GM21423 (cell line): ENCODE results near the gene ZDHHC14.
A peak's percentile ranks its signal among the peaks of the same experiment; 100 is the strongest.
"Not testable (repeated sequence)": the region's sequence is repeated elsewhere in the genome, so short reads cannot be mapped to it uniquely, and the experiment has no call there.

Experiments used
- ATAC-seq: cut with Tn5 transposase; IDR thresholded peaks from one replicate; pipeline ENCODE4 v1.9.1; 2021; ENCODE audit warnings: mild to moderate bottlenecking, moderate library complexity; ENCODE audit not compliant: unreplicated experiment

The ZDHHC14 gene

GRCh38 chr6:157380779-157381561 is at the start of gene ZDHHC14:
Gene ZDHHC14, plus strand, starts transcription at chr6:157381190.
- ATAC-seq = peak; percentile 68

GRCh38 chr6:157332813-157333212 is 48.2 kb upstream of the ZDHHC14 start:
- no peak for ATAC-seq

DNA sequence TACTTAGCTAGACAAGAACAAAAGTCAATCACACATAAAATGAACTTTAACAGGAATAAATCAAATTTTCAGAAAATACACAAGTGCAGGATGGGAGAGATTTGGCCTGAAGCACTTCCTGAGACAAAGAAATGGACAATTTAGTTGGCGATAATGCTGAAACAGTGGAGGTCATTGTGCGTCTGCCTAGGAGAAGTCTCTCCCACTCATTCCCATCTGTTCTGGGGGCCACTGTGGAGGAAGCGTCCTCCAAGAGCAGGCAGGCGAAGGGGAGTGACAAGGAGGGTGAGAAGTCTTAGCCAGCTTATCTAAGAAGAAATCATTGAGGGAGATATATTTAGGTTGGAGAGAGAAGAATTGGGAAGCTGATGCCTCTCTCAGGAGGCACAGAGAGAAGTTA is 47.5 kb upstream of the ZDHHC14 start:
- ATAC-seq = no peak

DNA sequence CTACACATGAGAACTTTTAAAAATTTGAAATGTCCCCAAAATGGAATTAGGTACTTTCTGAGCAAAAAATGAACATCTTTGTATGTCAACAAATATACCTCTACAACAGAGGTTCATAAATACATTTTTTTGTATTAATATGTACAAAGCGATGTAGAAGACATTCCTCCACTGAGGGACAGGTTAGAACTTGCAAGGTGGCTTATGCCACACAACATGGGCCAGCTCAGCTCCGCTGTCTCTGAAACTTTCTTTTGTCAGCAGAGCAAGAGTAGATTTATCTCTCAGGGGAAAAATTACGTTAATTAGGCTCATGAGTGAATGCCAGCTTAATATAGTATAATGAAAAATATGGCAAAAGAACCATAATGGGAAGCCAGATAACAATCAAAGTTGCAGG is 47.0 kb upstream of the ZDHHC14 start:
- no peak for ATAC-seq

GRCh38 chr6:157335829-157336228 is 45.2 kb upstream of the ZDHHC14 start:
- ATAC-seq = no peak

DNA sequence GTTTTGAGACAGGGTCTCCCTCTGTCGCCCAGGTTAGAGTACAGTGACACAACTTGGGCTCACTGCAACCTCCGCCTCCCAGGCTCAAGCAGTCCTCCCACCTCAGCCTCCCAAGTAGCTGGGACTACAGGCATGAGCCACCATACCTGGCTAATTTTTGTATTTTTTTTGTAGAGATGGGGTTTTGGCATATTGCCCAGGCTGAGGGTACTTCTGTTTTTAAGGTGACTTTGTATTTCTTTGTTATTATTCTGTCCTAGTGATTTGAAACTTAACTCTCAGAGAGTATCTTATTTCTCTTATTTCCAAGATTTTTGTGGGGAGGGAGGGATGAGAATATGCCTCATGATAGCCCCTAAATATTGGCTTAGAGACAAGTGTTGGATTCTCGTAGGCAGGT is 43.7 kb upstream of the ZDHHC14 start:
- ATAC-seq = not testable (repeated sequence)

- ATAC-seq = no peak
These were observed 43.2 kb upstream of the ZDHHC14 start for GRCh38 chr6:157337751-157338150.

DNA sequence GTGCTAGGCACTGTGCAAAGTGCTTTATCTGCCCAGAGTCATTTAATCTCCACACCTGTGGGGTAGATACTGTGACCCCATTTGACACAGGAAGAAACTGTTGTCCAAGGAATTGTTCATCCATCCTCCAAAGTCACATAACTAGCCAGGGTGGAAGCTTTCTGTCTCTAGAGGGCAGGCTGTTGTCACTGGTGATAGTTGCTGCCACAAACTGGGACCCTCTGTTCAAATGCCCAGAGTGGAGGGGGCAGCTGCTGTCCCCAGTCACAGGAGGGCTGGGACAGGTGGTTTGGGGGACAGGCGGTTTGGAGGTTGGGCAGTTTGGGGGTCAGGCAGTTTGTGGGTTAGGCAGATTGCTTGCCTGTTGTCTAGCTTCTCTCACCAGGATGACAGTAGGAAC is 41.6 kb upstream of the ZDHHC14 start:
- ATAC-seq = no peak

DNA sequence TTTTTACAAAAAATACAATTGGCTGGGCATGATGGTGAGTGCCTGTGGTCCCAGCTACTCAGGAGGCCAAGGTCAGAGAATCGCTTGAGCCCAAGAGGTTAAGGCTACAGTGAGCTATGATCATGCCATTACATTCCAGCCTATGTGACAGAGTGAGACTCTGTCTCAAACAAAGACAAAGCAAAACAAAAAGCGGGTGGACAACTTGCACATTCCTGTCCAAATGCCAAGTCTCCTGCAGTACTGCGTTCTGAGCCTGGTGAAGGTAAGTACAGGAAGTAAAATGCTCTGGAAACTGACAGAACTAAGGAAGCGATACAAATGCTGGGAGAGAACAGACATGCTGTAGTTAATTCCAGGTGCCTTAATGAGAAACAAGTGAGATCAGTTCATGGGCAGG is 37.3 kb upstream of the ZDHHC14 start:
- no peak for ATAC-seq

DNA sequence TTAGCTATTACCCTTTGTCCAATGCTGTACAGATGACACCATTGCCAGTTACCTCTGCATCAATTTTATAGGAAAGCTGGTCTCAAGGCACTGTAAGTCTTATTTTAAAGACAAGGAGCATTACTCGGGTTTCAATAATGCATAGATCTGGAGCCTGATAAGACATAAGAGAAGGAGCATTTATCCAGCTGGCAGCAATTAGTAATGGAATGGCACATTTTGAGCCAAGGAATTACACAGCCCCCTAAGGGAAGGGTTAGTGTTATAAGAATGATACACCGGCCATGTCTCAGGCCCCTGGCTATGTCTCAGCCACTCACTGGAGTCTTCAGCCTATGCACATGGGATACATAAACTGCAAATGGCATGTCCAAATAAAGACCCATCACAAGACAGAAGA is 34.6 kb upstream of the ZDHHC14 start:
- no peak for ATAC-seq

GRCh38 chr6:157358287-157358686 is 22.7 kb upstream of the ZDHHC14 start:
- ATAC-seq = no peak

DNA sequence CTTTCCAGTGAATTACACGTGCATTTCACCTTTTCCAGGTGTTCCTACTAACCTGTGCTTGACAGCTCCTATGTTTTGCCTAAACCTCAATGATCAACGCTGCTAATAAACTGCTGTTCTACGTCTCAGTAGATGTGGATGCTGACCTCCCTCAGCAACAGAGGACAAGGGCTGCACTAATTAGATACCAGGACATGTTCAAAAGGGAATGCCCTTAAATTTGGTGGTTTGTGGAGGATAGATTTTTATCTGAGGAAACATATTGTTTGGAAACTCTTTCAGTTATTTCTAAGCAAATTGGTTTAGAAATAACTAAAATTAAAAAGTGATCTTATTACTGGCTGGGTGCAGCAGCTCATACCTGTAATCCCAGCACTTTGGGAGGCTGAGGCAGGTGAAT is 19.1 kb upstream of the ZDHHC14 start:
- no peak for ATAC-seq

GRCh38 chr6:157364705-157365104 is 16.3 kb upstream of the ZDHHC14 start:
- no peak for ATAC-seq

- no peak for ATAC-seq
These were observed 14.3 kb upstream of the ZDHHC14 start for GRCh38 chr6:157366648-157367047.

DNA sequence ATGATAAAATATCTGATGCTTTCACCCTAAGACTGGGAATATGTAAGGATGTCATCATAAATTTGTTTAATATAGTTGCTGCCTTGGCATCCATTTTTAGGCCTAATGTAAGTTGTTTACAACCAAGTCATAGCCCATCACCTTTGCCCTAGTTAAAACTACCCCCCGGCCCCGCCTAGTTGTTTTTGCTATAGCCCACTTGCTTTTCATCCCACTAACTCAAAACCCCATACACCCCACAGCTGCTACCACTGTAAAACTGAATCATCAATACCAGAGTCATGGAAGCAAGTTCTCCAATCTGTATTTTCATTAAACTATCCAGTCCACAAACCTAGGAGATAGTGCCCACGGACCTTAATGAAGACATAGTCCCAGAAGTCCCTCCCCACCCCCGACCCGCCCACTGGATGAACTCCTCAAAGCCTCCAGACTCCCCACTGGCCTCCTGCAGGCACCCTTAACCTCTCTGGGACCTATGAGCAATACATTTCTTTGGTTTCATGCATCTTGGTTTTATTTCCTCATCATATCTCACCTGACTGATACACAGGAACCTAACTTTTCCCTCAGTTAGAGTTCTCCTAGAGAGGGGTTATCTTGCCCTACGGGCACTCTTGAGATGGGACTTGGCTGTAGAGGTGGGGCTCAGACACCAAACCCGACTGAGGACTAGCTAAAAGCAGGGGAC is 12.5 kb upstream of the ZDHHC14 start:
- no peak for ATAC-seq

DNA sequence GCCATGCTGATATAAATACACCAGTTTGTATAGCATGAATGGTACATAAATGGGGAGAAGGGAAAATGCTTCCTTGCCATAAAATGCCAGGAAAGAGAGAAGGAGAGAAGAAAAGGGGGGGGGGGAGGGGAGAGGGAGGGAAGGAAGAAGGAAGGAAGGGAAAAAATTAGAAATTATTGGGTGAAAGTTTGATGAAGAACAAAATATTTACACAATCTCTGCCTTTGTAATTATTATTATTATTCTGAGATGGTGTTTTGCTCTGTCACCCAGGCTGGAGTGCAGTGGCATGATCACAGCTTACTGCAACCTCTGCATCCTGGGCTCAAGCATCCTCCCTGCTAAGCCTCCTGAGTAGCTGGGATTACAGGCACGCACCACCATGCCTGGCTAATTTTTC is 10.2 kb upstream of the ZDHHC14 start:
- ATAC-seq = no peak

- no peak for ATAC-seq
These were observed 8.3 kb upstream of the ZDHHC14 start for GRCh38 chr6:157372501-157373280.

DNA sequence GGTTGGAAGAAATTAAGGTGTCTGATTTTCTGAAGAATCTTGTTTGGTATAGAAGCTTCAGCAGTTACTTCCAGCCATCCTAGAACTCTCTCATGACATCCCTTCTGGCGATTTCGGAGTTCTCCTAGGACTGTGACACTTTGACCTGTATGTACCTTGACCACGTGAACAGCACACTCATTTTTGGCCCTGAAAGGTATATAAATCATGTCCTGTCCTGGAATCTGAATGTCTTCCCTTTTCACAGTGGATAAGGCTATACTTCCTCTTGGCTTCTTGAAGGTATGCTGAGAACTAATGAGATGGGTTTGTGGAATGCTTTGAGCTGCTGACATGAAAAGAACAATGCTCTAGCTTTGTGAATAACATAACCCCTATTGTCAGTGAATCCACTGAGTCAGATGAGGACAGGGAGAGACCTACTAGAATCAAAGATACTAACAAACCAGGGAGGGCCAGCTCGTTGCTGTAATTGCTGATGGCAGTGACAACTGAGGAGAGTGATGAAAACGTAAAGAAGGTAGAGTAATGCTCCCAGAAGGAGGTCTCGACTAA is 6.0 kb upstream of the ZDHHC14 start:
- ATAC-seq = no peak

- no peak for ATAC-seq
These were observed 4.7 kb upstream of the ZDHHC14 start for GRCh38 chr6:157376241-157376640.

DNA sequence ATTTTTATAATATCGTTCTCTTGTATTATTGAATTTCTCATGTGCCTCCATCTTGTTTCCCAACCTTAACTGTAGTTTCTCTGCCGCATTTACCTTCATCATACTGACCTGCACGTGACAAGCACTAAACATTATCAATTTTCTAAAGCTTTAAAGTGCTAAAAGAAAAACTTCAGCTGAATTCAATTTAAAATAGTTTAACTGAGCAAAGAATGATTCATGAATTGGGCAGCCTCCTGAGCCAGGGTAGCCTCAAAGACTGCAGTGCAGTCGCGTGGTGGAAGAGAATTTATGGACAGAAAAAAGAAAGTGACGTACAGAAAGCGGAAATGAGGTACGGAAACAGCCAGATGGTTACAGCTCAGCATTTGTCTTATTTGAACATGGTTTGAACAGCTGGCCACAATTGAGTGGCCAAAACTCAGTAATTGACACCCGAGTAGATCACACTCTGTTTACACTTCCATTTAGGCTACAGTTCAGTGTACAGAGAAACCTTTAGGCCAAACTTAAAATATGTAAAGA is 4.2 kb upstream of the ZDHHC14 start:
- ATAC-seq = no peak
